Suppressor macrophage (primary cell): ENCODE data around the gene ABTB1.

Experiments
- DNase-seq, 4 experiments: peaks; one replicate each; pipeline ENCODE4 v3.0.0-alpha.2; 2020 to 2022
- total RNA-seq, 17 experiments: gene quantifications; one replicate each; lab custom pipeline; 2026; ENCODE audit warnings: mixed read lengths in 6 of 17, inconsistent platforms in 3 of 17; lab: John Stamatoyannopoulos, UW

ABTB1 gene
- total RNA-seq = 4.2 to 28.9 (median 11.1) reads per million in 17 experiments

DNA sequence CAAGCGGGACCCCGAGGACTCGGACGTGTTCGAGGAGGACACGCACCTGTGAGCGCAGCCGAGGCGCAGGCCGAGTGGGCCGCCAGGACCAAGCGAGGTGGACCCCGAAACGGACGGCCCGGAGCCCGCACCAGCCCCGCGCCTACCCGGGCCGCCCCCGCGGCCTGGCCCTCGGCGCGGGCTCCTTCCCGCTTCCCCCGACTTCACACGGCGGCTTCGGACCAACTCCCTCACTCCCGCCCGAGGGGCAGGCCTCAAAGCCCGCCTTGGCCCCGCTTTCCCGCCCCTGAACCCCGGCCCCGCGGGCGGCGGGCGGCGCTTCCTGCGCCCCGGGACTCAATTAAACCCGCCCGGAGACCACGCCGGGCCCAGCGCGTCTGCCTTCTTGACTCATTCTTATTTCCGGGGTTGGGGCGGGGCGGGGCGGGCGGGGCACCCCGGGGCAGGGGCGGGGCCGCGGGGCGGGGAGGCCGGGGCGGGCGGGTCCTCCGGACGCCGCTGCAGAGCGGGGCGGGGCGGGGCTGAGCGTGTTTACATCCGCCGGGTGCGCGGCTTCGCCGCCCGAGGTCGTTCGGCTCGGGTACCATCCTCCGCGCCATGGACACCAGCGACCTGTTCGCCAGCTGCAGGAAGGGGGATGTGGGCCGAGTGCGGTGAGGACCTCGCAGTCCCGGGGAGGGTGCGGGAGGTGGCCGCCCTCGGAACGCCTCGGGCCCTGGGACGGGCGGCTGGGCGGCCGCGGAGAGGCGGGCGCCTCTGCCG, at the start of gene ABTB1:
Gene ABTB1 (plus strand): TSS at position 524 of the 762 bp plus-strand sequence. CDS start 74 bp downstream, at position 598.
- DNase-seq = peak; percentile 83 to 96 (median 90)

DNA sequence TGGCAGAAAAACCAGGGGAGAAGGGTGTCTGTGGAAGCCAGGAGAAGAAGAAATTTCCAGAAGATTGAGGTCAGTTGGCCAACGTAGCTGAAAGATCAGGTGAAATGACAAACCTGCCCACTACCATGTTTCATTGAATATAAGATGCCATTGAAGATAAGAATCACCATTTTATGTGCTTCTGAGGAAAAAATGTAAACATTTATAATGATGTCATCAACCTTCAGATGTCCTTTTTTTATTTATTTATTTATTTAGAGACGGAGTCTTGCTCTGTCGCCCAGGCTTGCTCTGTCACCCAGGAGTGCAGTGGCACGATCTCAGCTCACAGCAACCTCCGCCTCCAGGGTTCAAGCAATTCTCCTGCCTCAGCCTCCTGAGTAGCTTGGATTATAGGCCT, 48.7 kb upstream of the ABTB1 start:
- DNase-seq = no peak

DNA sequence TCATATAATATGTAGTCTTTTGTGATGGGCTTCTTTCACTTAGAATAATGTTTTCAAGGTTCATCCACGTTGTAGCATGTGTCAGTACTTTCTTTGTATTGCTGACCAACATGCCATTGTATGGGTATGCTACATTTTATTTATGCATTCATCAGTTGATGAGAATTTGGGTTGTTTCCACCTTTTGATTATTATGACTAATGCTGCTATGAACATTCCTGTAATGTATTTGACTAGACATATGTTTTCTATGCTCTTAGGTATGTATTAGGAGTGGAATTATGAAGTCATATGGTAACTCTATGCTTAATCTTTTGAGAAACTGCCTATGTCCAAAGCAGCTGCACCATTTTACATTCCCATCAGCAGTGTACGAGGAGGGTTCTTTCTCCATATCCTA, 46.9 kb upstream of the ABTB1 start:
- DNase-seq = no peak

DNA sequence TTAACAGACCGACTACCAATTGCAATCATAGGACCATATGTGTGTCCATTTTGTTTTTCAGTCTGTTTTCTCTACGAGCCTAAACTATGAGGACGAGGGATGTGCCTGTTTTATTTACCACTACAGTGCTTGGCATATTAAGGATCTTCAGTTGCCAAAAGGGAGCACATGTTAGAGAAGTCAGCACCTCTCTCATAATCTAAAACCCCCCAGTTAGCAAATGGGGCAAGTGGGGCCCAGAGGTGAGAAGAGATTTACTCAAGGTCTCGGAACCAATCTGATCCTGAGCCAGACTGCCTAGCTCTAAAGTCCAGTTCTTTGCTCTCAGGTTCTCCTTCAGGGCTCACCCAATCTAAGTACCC, 44.3 kb upstream of the ABTB1 start:
- DNase-seq = no peak

DNA sequence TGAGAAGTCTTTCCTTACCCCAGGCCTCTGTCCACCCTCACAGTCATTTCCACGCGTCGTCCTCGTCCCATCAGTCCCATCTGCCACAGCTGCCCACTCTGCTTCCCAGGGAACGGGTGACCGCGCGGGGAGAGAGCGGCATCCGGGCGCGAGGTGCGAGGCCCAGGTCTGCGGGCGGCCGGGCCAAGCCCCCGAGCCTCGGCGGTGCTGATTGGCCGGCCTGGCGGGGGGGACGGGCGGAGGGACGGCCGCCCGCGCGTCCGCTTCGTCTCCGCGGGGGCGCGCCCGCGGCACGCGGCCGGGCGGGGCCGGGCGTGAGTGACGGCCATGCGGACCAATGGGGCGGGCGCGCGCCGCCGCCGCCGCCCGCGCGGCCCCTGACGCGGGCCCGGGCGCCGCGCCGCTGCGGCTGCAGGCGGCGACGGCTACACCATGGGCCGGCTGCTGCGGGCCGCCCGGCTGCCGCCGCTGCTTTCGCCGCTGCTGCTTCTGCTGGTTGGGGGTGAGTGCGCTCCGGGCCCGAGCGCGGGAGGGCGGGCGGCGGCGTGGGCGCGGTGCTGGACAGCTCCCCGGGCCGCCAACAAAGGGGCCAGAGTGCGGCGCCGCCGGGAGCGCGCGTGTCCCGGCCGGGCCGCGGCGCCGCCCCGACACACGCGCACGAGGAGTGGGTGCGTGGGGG, 43.8 kb upstream of the ABTB1 start, which contains the start of gene PODXL2:
Gene PODXL2 (plus strand): TSS at position 398 of the 679 bp plus-strand sequence. CDS start 35 bp downstream, at position 433.
- peak; percentile 60 to 87 (median 69) for DNase-seq

DNA sequence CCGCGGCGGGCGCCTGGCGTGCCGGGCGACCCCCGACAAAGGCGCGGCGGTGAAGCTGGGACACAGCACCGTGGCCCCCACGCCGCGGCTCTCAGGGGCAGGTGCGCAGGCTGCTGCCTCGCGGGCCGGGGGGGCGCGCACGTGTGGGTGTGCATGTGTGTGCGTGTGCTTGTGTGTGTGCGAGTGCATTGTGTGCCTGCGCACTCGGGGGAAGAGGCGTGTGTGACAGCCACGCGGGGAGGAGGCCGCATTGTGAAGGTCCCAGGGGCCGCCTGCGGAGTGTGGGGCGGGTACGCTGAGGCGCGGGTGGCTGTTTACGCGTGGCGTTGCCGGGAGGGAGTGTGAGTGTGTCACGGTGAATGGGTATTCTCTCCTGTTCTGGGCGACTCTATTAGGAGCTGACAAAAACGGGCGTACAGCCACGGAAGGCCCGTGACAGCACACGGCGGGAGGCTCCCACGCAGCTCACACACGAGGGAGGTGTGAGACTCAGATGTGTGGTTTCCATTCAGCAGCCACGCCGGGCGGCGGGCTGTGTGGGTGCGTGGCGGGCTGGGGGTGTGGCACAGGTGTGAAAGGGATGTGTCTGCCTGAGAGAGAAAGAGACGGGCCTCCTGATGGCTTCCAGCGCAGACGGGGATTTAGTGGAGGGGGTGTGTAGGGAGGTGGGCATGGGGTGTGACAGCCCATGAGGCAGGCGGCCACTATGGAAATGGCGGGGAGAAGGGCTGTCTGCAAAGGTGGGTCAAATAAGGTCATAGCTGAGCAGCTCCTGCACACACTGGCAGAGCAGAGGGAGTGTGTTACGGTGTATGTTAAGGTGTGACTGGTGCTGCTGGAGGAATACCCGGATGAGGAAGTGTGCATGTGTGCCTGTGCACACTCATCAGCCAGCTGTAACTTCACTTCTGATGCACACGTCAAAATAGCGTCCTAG, 43.0 kb upstream of the ABTB1 start:
- DNase-seq = peak in 3 of 4 experiments; percentile 13 to 19 (median 14)

DNA sequence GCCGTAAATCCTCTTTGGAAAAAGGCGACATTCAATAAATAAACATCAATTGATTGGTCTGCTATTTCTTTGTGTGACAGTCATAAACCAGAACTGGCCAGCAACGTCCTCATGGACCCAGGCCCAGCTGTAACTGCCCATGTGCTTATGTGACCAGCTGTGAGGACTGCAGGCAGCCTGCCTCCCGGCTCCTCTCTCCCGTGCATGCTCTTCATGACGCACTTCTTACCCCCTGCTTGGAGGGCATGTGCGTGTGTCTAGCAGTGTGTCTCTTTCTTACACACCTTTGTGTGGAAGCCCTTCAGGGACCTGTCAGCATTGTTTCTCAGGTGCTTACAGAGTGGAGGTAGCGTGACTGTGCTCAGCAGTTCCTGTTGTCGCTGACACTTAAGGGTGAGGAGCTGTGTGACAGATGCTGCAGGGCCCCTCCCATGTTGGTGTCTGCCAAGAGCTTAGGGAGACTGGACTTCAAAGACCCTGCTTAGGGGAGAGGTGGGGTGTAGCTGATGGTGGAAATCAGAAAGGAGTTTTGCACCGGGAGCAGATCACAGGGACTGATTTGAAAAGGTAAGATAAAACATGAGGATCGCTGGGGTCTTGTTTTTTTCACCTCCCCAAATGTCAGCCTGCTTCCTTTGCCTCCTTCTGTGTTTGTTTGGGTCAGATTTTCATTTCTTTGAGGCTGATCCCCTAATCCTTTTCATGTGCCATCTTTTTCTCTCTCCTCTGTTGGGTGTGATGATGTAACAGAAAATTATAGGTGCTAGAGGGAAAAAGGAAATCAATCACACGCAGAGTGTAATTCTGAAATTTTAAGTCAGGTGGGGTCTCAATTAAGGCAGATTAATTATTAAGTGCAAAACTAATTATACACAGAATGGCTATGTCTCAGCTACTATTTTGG, 41.7 kb upstream of the ABTB1 start:
- no peak for DNase-seq

DNA sequence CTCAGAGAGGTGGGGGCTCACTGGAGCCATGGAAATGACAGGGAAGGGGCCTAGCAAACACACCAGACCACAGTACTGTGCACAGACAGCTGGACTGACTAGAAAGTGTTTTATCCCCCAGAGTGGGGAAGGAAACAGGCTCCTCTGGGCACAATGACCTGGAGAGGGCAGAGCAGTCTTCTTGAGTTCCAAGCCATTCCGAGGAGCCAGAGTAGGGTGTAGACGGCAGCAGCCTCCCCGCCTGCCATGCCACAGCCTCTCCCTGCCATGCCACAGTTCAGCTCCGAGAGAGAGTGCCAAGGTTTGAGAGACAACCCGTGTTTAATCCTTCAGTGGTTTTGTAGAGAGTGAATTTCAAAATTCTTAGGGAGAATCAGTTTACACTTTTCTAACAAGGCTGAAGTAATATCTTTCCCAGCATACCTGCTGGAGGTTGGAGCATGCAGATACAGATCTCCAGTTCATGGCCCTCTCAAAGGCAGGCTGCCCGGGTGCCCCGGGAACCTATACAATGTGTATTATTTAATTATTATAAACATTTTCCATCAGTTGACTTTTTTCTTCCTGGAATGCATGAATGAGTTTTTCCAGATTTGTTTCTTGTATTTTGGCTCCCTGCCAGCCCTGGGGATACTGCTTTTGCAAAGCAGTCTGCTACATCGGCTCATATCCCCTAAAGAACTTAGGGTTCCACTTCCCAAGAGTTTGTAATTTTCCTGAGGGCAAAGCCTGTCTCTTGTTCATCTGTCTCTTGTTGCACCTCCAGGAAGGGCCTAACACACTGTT, 40.5 kb upstream of the ABTB1 start:
- DNase-seq = no peak

DNA sequence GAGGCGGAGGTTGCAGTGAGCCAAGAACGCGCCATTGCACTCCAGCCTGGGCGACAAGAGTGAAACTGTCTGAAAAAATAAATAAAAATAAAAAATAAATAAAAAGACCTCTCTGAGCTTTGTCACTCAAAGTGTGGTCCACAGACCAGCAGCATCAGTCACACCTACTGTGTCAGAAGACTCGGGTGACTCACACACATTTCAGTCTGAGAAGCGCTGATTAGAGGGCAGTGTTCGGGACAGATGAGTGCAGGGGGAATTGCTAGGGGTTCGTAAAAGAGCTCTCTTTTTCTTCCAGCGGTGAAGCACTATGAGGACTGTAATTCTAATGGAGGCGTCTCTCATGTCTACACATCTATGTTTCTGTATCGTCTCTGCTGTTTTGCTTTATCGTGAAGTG, 38.1 kb upstream of the ABTB1 start:
- no peak for DNase-seq

DNA sequence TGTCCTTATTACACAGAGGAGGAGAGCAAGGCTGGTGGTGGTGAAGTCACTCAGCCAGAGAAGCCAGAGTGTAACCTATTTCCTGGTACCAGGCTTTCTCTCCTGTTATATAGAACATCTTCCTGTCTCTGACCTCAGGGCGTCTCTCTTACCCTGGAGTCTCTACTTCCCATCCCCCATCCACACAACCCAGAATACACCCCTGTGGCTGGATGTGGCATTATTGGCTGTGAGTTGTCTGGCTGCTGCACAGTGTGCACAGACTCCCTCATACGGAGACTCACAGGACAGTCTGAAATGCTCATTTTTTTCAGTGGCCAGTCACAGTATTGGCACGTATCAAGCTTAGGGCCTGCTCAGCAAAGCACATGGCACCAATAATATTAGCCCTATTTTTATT, 35.2 kb upstream of the ABTB1 start:
- no peak for DNase-seq

DNA sequence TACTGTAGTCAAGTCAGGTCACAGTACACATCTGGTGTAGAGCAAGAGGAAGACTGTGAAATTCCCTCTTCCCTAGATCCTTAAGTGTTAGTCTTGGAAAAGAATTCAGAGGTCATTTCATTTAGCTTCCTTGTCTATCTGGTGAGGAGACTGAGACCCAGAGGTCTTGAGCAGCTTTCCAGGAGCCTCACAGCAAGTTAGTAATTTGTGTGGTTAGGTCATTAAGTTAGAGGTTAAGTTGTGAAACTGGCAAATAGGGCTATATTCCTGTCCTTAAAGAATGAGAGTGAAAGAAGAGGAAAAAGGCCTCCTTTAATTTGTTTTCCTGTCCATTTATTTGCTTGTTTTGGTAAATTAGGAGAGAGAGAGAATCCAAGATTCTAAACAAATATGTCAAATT, 34.8 kb upstream of the ABTB1 start:
- DNase-seq = no peak

DNA sequence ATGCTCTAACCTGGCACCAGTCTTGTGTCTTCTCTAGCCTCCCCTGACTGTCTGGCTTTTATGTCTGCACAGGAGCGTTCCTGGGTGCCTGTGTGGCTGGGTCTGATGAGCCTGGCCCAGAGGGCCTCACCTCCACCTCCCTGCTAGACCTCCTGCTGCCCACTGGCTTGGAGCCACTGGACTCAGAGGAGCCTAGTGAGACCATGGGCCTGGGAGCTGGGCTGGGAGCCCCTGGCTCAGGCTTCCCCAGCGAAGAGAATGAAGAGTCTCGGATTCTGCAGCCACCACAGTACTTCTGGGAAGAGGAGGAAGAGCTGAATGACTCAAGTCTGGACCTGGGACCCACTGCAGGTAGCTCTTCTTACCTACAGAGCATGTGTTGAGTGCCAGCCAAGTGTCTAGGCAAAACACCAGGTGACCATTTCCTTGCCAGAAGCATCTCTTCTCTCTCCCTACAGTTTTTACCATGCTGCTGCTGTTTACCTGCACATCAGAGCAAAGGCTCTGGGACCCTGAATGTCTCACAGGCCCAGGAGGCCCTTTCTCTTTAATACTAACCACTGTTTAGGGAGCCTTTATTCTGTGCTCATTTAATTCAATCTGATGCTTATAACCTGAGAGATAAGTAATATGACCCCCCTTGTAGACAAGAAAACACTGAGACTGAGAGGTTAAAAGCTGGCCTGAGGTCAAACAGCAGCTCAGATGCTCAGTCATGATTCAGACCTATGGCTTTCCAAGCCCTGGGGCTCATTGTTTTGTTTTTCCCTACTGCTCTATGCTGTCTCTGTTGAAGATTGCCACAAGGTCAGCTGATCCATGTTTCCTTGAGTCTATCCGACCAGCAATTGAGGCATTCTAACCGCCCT, 33.3 kb upstream of the ABTB1 start:
- DNase-seq = no peak

DNA sequence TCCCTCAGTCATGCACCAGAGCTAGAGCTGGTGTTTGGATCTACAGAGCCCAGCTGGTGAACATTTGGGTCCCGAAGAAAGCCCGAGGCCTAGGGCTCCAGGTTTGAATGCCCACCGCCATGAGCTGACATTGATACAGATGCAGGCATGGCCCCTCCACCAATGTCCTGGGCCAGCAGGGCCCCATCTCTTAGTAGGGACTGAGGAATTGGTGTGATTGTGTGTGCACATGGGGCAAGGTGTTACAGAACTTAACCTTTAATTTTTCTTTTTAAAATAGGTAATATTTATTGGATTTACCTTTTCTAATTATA, 32.8 kb upstream of the ABTB1 start:
- no peak for DNase-seq

DNA sequence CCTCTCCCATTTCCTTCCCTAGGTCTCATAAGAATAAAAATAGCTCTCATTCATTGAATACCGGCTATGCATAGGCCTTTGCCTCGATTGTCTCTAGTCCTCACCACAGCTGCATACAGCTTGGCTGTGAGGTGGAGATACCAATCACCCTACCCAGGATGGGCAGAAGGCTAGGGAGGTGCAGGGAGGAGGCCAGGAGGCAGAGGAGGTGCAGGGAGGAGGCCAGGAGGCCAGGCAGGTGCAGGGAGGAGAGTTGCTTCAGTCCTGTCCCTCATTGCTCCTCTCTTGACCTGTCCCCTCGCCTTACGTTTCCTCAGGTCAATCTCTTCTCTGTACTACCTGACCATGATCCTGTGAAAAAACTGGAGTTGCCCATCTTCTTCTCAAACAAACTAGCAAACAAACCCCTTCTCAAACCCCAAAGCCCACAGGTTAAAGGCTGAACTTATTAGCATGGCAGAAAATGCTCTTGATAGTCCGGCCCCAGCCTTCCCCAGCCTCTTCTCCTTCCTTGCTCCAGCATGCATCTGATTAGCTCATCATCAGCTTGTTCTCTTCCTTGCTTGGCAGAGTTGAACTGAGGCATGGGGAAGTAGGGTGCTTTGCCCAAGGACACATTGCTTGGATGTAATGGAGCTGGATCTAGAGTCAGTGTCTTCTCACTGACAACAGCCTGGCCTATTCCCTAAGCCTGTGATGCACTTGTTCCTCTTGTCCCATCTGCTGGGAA, 27.9 kb upstream of the ABTB1 start:
- peak in 3 of 4 experiments; percentile 48 to 58 (median 51) for DNase-seq

DNA sequence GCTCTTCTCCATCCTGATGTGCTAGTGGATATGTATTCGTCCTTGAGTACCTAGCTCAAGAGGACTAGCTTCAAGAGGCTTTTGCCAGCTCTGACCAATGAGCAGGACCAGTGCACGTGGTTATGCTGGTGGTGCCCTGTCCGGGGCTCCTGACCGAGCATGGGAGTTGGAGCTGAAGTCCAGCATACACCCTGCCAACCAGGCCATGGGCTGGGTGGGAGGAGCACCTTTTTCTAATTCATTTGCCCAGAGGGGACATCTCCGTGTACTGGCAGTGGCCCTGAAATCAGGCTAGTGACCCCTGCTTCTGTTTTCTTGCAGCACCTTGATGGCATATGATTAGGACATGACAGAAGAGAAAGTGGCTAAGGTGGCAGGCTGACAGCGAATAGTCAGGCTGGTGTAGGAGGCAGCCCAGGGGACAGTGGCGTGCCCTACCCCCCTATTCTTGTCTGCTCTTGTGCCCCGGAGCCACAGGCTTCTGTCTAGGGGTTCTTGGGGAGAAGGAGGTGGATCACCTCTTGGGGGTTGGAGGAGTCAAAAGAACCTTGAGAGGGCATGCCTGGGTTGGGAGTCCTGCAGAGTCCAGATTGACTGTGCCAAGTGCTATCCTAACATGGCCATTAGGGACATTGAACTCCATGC, 27.3 kb upstream of the ABTB1 start:
- no peak for DNase-seq

DNA sequence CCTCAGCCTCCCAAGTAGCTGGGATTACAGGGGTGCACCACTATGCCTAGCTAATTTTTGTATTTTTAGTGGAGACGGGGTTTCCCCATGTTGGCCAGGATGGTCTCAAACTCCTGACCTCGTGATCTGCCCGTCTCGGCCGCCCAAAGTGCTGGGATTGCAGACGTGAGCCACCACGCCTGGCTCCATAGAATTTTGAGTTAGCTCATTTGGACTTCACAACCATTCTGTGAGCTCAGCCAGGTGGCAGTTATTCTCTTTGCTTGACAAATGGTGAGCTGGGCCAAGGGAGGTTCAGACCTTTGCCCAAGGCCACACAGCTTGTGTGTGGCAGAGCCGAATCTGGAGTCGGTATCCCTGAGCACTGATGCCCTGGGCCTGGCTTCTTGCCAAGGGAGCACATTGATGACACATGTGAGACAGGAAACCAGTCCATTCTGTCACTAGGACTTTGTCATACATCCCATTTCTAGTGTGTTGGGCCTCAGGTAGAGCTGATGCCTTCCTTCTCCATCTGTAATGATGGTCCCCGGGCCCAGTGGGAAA, 26.2 kb upstream of the ABTB1 start:
- DNase-seq = no peak

DNA sequence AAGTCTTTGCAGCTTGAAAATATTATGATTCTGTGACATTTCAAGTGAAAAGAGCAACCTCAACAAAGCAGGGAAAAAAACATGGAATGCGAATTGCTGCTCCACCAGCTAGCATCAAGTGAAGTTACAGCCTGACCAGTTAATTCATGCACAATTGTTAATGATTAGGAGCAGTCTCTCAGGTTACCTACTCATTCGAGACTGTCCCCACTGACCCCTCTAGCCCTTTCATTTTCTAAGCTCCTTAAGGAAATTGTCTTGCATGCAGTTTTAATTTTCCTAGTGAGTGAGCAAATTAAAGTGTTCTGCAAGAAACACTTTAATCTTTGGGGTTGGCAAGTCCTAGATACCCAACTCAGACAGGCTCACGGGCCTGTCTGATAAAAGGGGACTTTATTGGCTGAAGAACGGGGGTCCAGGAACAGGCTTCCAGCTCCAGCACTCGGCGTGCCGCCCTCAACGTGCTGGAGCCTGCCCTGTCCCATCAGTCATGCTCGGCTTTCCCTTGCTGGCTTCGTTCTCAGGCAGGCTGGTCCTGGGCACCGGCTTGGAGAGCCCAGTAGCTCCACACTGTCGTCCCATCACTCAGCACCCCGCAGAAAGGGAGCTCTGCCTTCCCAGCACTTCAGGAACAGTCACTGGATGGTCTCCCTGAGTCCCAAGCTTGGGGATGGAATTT, 25.4 kb upstream of the ABTB1 start:
- DNase-seq = no peak

DNA sequence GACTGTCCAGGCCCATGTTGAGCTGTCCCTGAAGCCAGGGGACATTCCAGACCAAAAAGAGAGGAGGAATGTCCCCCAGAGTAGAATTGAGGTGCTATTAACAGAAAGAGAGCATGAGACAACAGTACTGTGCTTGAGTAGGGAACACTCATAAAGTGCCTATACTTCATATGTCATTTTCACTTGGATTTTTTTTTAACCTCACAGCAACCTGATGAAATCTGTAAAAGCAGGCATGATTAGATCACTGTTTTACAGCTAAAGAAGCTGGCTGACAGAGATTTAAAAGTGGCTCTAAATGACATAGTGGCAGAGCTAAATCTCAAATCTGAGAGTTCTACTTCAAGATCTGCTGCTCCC, 24.9 kb upstream of the ABTB1 start:
- DNase-seq = no peak
